Activated CD4-positive, CD25-positive, alpha-beta regulatory T cell treated with anti-CD3 and anti-CD28 coated beads, Interleukin-2, amount 50 U/mL, for 24 hours (primary cell): Measurements from ENCODE around the gene PADI2.

Experiments
- ATAC-seq, 2 donors: fragments of 150-1000 bp; cut with Tn5 transposase; one replicate each; pipeline ENCODE4 v1.10.0; 2021; ENCODE audit warnings: mild to moderate bottlenecking in 1 of 2, moderate library complexity in 1 of 2

The PADI2 gene

DNA sequence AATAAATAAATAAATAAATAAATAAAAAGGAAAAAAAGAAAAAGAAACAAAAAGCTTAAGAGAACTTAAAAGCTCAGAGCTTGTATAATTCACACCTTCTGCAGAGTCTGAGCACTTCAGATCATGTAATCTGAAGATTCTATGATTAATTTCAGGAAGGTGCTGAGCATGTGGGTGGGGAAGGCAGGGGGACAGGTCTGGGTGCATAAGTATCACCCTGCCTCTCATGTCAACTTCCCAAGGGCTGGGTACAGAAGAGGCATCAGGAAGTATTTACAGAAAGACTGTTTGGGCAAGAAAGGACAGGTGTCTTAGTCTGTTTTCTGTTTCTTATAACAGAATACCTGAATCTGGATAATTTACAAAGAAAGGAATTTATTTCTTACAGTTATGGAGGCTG, 20.4 kb upstream of the PADI2 start:
- no peak for ATAC-seq

DNA sequence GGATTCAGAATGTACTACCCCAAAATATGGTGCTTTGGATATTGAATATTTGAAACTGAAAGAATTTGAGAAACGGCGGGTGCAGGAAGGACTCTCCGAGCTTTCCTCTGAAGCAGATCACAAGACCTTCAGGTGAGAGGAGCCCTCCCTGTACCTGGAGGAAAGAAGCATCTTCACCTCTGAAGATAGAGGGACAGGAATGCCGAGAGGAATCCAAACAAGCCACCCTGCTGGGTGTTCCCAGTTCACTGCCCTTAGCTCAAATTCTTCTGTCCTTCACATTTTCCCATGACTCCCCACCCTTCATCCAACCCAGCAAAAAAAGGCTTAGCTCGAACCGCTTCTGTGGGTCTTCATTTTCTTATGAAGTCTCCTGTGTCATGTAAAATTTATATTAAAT, 18.2 kb upstream of the PADI2 start:
- no peak for ATAC-seq

DNA sequence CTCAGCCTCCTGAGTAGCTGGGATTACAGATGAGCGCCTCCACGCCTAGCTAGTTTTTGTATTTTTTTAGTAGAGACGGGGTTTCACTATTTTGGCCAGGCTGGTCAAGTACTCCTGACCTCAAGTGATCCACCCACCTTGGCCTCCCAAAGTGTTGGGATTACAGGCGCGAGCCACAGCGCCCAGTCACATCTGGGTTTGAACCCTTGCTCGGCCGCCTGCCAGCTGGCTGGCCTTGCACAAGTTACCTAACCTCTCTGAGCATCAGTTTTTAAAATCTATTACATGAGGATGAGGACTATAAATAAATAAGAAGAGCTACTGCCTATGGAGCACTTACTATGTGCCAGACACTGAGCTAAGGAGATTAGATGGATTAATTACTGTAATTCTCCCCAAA, 17.7 kb upstream of the PADI2 start:
- ATAC-seq = no peak

DNA sequence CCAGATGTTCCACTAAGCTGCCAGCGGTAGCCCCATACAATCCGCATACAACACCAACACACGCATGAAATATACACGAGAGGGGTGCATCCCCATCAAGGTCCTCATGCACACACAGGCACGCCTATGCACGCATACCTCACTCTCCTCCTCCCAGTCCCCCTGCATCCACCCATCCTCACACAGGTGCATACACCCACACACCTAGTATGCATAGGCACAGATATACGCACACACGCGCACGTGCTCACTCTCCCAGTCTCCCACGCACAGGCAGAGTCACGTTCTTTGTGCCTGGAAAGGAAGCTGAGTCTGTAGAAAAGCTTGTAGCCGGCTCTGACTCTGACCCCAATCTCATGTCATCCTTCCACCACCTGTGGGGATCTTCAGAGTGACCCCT, 16.9 kb upstream of the PADI2 start:
- no peak for ATAC-seq

GRCh38 chr1:17135530-17135929, 16.3 kb upstream of the PADI2 start:
- no peak for ATAC-seq

DNA sequence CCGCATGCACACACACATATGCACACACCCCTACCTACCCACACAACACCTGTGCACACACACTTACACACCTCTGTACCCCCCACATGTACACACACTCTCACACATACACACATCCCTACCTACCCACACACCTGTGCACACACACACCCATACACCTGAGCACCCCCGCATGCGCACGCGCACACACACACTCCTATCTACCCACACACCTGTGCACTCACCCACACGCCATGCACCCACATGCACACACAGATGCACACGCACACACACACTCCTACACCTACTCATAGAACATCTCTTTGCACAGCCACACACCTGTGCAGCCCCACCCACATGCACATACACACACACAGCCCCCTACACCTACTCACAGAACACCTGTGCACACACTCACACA, 15.5 kb upstream of the PADI2 start:
- ATAC-seq = no peak

GRCh38 chr1:17134034-17134433, 14.8 kb upstream of the PADI2 start:
- ATAC-seq = no peak

- no peak for ATAC-seq
Observed at GRCh38 chr1:17130138-17130635, 10.9 kb upstream of the PADI2 start.

GRCh38 chr1:17128361-17128760, 9.1 kb upstream of the PADI2 start:
- ATAC-seq = no peak

DNA sequence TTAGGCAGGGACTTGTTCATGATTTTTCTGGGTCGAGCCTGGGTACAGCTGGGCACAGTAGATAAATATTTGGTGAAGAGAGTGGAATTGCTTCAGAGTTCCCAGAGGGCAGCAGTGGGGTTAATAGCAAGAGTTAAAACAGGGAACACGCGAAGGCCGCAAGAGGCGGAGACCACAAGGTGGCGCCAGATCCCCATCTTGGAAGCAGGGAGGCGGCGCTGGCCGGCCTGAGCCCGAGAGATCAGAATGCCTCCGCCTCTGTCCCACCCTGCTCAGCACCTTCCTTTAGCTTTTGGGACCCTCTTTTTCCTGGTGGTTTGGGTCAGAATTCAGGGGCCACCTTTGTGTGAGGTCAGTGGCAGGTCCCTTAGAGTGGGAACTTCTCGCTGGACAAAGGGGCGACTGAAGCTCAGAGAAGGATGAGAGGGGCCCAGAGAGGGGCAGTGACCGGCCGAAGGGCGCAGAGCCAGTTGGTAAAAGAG, 6.5 kb upstream of the PADI2 start:
- peak; percentile 58 to 73 for ATAC-seq

DNA sequence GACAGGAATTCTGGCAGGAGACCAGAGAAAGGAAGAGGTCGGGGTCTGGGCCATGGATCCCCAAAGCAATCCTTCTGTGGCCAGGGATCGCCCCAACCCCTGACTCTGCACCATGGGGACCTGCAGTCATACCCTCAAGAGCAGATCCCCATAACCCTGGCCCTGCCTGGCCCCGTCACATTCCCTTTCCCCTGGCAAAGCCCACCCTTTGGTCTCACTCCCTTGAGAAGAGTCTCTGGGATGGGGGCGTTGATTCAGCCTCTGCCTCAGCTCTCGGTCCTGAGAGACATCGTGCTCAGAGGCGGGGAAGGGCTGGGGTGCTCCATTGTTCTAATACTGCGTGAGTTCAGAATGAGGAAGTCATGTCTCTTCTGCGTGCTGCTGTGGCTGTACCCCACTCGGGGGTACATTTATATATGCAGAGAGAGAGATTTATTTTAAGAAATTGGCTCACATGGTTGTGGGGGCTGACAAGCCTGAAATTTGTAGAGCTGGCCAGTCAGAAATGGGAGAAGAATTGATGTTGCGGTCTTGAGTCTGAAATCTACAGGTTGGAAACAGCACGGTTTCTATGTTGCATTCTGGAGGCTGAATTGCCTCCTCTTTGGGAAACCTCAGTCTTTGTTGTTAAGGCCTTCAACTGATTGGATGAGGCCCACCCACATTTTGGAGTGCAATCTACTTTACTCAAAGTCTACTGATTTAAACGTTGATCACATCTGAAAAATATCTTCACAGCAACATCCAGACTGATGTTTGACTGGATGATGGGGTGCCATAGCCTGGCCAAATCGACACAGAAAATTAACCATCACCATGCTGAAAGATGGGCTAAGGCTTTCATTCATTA, 4.2 kb upstream of the PADI2 start:
- ATAC-seq = no peak

DNA sequence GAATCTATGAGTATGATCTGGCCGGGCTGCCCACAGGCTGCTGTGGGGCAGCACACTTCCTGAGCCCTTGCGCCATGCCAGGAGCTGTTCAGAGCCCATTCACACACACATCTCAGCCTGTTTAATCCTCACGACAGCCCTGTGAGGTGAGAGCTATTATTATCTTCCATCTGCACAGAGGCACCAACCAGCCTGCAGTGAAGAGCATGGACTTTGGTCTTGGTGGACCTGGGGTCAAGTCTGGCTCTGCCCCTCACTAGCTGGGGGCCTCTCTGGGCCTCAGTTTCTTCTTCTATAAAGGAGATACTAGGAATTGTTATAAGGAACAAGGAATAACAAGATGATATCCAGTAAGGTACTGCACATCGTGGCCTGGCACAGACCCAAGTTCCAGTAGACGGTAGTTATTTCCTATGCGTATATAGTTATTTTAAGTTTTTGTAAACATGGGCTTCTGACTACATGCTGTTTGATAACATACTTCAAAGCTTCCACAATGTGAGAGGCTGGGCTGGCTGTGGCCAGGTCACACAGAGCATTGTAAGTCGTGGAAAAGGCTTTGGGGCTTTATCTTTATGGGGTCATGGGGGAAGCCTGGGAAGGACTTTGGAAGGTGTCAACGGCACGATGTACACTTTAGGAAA, 3.4 kb upstream of the PADI2 start:
- no peak for ATAC-seq

GRCh38 chr1:17121881-17122280, 2.6 kb upstream of the PADI2 start:
- no peak for ATAC-seq

DNA sequence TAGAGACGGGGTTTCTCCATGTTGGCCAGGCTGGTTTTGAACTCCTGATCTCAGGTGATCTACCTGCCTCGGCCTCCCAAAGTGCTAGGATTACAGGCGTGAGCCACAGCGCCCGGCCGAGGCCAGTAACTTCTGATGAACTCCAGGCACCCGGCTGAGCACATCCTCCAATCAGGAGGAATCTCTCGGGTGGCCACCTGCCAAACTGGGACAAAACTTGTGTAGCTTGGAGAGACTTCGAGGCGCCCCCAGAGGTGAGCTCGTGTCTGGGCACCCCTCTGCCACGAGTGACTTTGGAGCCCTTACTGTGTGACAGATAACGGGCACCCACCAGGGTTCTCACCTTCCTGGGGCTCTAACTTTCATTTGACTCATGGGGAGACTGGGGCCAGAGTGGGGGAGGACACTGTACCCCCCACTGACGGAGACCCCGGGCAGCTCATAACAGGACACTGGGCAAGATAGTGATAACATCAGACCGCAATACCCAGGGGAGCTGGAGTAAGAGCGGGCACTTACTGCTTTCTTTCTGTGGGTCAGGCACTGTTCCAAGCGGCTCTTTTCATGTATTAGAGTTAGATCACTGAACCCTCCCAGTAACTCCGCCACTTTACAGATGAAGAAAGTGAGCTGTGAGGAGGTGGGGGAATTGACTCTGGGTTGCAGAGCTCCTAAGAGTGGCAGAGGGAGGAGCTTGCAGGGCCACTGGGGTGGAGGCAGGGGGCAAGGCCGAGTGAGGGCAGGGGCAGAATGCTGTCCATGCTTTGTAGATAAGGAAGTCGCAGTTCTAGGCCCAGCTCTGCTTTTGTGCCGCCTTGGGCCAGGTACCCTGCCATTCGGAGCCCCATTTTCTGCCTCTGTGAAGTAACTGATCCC, 1.9 kb upstream of the PADI2 start:
- no peak for ATAC-seq

DNA sequence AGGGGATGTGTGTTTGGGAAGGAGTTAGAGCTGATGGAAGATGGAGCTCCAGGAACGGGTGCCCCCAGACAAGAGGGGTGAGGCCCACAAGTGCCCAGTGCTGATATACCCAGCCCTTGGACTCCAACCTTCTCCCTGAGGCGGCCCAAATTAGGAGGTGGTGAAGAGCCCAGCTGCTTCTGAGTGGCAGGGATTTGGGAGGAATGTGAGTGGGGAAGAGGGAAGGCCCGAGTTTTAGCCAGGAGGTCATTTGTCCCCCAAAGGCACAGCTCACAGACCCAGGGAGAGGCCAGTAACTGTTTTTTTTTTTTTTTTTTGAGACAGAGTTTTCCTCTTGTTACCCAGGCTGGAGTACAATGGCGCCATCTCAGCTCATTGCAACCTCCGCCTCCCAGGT, 1.2 kb upstream of the PADI2 start:
- ATAC-seq = no peak

- no peak for ATAC-seq
Observed at GRCh38 chr1:17119773-17120480, 676 bp upstream of the PADI2 start.

GRCh38 chr1:17118706-17119075, 560 bp downstream of the PADI2 start:
- ATAC-seq = no peak

DNA sequence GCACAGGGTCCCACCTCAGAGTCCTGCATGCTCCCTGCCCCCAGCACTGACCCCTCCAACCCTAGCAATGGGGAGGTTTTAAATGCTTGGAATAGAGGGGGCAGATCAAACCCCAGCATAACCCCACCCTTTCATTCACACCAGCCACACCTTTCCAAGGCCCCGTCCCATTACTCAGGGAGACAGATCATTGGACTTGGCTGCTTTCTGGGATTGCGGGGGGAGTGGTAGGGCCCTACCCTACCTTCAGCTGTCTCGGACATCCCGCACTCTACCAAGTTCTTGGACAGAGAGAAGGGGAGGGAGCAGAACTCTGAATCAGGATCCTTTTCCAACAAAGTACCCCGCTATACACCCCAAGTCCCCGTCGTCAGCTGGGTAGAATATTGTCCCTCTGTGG, 983 bp downstream of the PADI2 start:
- no peak for ATAC-seq

DNA sequence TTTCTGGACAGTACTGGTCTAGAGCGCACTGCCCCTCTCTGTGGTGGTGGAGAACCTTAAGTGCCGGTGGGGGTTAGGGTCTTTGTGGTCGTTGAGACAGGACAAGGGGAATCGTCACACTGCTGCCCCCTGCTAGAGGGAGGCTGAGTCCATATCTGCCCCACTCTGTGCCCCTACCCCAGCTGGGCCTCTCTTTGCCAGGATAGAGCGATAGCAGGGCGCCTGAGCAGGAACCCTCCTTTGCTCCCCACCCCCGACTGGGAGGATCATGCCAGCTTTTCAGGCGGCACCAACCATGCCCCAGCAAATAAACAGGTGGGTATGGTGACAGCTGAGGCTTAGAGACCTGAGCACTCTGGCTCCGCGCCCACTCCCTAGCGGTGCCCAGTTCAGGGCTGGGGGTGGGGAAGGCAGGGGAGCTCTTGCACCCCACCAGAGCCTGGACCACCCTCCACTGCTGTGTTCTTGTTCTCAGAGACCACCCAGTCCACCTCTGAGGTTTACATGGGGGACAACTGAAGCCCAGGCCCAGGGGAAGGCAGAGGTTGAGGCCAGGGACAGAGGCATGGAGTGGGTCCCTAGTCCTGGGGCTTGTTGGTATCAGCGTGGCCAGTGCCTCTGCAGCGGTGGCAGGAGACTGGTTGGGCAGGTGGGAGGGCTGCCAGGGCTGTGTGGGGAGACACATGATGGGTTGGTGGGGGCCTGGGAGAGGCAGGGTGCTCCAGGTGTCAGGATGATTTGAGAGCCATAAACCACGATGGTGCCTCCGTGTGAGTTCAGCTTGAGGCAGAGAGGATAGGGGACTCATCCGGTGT, 1.6 kb downstream of the PADI2 start:
- ATAC-seq = no peak

- no peak for ATAC-seq
Observed at GRCh38 chr1:17116643-17117042, 2.6 kb downstream of the PADI2 start.

- ATAC-seq = no peak
Observed at GRCh38 chr1:17113963-17114362, 5.3 kb downstream of the PADI2 start.
